ENCODE measurements around the gene C3orf18. TPM values are rescaled to one million over a fixed set of nuclear protein-coding genes. Genes with fewer than 3 reads are reported as not detected.
A peak's percentile ranks its signal among the peaks of the same experiment; 100 is the strongest.

C3orf18 gene
- polyA plus RNA-seq, 1 donor (not counting 4 experiments of a cell fraction or from before 2014, with no cell fraction given) = 1.4 TPM

DNA sequence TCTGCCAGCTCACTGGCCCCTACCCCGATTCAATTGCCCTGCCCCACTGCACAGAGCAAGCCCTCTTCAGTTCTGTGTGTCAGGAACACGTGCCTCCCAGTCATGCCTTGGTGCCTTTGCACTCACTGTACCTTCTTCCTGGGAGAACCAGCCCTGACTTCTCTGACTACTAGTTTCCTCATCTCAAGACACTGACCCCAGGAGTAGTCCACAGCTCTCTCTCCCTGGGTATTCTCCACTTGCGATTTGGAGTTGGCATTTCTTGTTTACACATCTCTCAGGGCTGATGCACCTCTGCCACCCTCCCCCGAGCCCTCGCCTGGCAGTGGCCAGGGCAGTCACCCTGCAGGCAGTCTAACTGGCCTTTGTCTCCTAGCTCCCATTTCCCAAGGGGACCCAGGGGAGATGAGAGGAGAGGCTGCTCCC lies 38.4 kb upstream of the C3orf18 start:
- TF ChIP-seq, protein P1, sequence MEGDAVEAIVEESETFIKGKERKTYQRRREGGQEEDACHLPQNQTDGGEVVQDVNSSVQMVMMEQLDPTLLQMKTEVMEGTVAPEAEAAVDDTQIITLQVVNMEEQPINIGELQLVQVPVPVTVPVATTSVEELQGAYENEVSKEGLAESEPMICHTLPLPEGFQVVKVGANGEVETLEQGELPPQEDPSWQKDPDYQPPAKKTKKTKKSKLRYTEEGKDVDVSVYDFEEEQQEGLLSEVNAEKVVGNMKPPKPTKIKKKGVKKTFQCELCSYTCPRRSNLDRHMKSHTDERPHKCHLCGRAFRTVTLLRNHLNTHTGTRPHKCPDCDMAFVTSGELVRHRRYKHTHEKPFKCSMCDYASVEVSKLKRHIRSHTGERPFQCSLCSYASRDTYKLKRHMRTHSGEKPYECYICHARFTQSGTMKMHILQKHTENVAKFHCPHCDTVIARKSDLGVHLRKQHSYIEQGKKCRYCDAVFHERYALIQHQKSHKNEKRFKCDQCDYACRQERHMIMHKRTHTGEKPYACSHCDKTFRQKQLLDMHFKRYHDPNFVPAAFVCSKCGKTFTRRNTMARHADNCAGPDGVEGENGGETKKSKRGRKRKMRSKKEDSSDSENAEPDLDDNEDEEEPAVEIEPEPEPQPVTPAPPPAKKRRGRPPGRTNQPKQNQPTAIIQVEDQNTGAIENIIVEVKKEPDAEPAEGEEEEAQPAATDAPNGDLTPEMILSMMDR (optimal IDR thresholded peaks at IDR 0.05 in 1 of 3, IDR thresholded peaks at IDR 0.05 in 1 of 3, conservative IDR thresholded peaks at IDR 0.05 in 1 of 3; ENCODE audit: extremely low read depth in 1 of 3, insufficient read depth in 2 of 3, low read length in 3 of 3) = no peak
- no peak for TF ChIP-seq EZH2 (IDR thresholded peaks at IDR 0.05; ENCODE audit: low read length)
- Histone ChIP-seq H3K4me3 (ENCODE audit: control insufficient read depth in 2 of 3, extremely low read depth in 1 of 3, insufficient read depth in 2 of 3, low read depth in 1 of 3, low read length in 3 of 3) (no peak overlapping the region), H2AFZ (ENCODE audit: control insufficient read depth, low read length) (no peak overlapping the region), H3K9ac (ENCODE audit: control insufficient read depth, extremely low read depth, insufficient read depth, low read length) (no peak overlapping the region), H3K27me3 (ENCODE audit: control insufficient read depth, extremely low read depth, insufficient read depth, low read length) (no peaks in the 10 kb centered on the region), H3K9me3 (ENCODE audit: control insufficient read depth, low read depth, low read length) (no peaks in the 10 kb centered on the region), H4K20me1 (ENCODE audit: control insufficient read depth, extremely low read depth, insufficient read depth, low read length) (no peaks in the 10 kb centered on the region), H3K4me2 (ENCODE audit: control insufficient read depth, extremely low read depth, insufficient read depth, low read depth, low read length) (no peak overlapping the region), H3K79me2 (ENCODE audit: control insufficient read depth, insufficient read depth, low read length) (peaks cover 3% of the 10 kb centered on the region), H3K36me3 (ENCODE audit: control insufficient read depth in 2 of 2, extremely low read depth in 1 of 2, insufficient read depth in 2 of 2, low read length in 2 of 2) (peaks cover 4 to 5% of the 10 kb centered on the region in 2 experiments), H3K4me1 (ENCODE audit: control insufficient read depth, extremely low read depth, insufficient read depth, low read length) (peaks cover 54% of the 10 kb centered on the region), H3K9me1 (ENCODE audit: control insufficient read depth, extremely low read depth, insufficient read depth, low read length) (peaks cover 4% of the 10 kb centered on the region), H3K27ac (ENCODE audit: control insufficient read depth, insufficient read depth, low read length) (no peak overlapping the region)
- dilution Hi-C loops (cut with MboI; ENCODE audit: extremely low pct_ligation_motif_present, low sequenced_read_pairs) = loop anchor here (25.0 kb wide), 1 partner anchor 781 kb away; the partner anchor contains the start of genes MANF and RBM15B
- FAIRE-seq = peak; percentile 75
- DNase-seq (ENCODE audit: low read depth, low spot score) = no peak

DNA sequence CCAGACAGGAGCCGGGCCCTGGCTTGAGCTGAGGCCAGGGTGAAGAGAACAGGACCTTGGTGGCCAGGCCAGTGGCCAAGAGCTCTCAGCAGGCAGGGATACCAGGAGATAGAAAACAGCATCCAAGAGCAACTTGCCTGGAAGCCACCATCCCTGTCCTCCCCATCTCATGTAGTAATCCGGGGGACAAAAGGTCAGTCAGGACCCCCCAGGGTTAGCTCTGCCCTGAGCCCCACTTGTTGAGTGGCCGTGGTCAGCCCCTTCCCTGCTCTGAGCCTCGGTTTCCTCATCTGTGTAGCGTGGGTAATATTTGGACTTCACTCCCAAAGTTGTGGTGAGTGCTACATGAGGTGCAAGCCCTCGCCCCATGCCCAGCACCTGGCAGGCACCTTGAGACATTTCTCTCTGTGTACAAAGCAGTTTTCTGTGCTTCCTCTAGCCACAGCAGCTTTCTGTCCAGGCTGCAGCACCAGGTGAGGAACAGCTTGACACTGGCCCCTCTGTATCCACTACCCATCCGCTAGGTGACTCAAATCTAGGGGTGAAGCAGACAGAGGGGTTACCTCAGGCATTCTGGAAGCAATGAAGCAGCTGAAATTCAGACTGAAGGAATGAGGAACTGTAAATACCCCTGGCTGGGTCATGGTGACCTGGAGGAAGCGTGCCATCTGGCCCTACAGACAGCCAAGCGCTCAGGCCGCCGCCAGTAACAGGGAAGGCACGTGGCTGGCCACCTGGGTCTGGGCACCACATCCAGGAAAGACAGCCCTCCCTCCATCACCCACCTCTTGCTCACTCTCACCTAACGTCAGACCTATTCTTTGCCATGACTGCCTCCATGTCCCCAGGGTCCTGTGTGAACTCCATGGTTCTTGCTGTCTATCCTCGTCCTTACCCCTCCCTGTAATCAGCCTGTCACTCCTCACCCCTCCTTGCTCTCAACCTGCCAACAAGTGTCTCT lies 37.4 kb upstream of the C3orf18 start:
- TF ChIP-seq, protein P1 (optimal IDR thresholded peaks at IDR 0.05 in 1 of 3, IDR thresholded peaks at IDR 0.05 in 1 of 3, conservative IDR thresholded peaks at IDR 0.05 in 1 of 3; ENCODE audit: extremely low read depth in 1 of 3, insufficient read depth in 2 of 3, low read length in 3 of 3) = no peak
- TF ChIP-seq EZH2 (IDR thresholded peaks at IDR 0.05; ENCODE audit: low read length) = no peak
- H3K79me2 ChIP-seq (ENCODE audit: control insufficient read depth, insufficient read depth, low read length) = no peaks in the 10 kb centered on the region
- peak; percentile 32 for FAIRE-seq
- no peaks in the 10 kb centered on the region for H4K20me1 ChIP-seq (ENCODE audit: control insufficient read depth, extremely low read depth, insufficient read depth, low read length)
- H3K27ac ChIP-seq (ENCODE audit: control insufficient read depth, insufficient read depth, low read length) = no peak overlapping the region
- H3K9ac ChIP-seq (ENCODE audit: control insufficient read depth, extremely low read depth, insufficient read depth, low read length) = no peak overlapping the region
- H3K4me3 ChIP-seq (ENCODE audit: control insufficient read depth in 2 of 3, extremely low read depth in 1 of 3, insufficient read depth in 2 of 3, low read depth in 1 of 3, low read length in 3 of 3) = no peak overlapping the region
- peaks cover 4 to 5% of the 10 kb centered on the region in 2 experiments for H3K36me3 ChIP-seq (ENCODE audit: control insufficient read depth in 2 of 2, extremely low read depth in 1 of 2, insufficient read depth in 2 of 2, low read length in 2 of 2)
- no peak overlapping the region for H3K4me2 ChIP-seq (ENCODE audit: control insufficient read depth, extremely low read depth, insufficient read depth, low read depth, low read length)
- H3K9me1 ChIP-seq (ENCODE audit: control insufficient read depth, extremely low read depth, insufficient read depth, low read length) = no peaks in the 10 kb centered on the region
- H2AFZ ChIP-seq (ENCODE audit: control insufficient read depth, low read length) = no peak overlapping the region
- peaks cover 49% of the 10 kb centered on the region for H3K4me1 ChIP-seq (ENCODE audit: control insufficient read depth, extremely low read depth, insufficient read depth, low read length)
- dilution Hi-C loops (cut with MboI; ENCODE audit: extremely low pct_ligation_motif_present, low sequenced_read_pairs) = loop anchor here (25.0 kb wide), 1 partner anchor 782 kb away; the partner anchor contains the start of genes MANF and RBM15B
- DNase-seq (ENCODE audit: low read depth, low spot score) = no peak
- no peaks in the 10 kb centered on the region for H3K27me3 ChIP-seq (ENCODE audit: control insufficient read depth, extremely low read depth, insufficient read depth, low read length)
- no peaks in the 10 kb centered on the region for H3K9me3 ChIP-seq (ENCODE audit: control insufficient read depth, low read depth, low read length)

All from keratinocyte (primary cell).